H9 (cell line): Measurements from ENCODE around the gene THRB. TPM values are rescaled to one million over a fixed set of nuclear protein-coding genes. Genes with fewer than 3 reads are reported as not detected.

Experiments
- DNase-seq: peaks from one replicate; pipeline ENCODE4 v3.0.0-alpha.2; 2017
- H2AFZ ChIP-seq: one replicate; pipeline ENCODE4 v1.6.1; 2013; ENCODE audit warnings: mild to moderate bottlenecking, low read length, control low read depth, moderate library complexity
- H2AK5ac ChIP-seq: 2 replicates; pipeline ENCODE4 v1.6.1; 2013; ENCODE audit warnings: low read length, control low read depth, mixed read lengths; ENCODE audit not compliant: insufficient read length
- H2BK120ac ChIP-seq: one replicate; pipeline ENCODE4 v1.6.1; 2013; ENCODE audit warnings: low read depth, mild to moderate bottlenecking, low read length, control low read depth, inconsistent platforms; ENCODE audit not compliant: poor library complexity, severe bottlenecking
- H2BK12ac ChIP-seq: 2 replicates; pipeline ENCODE4 v1.6.1; 2013; ENCODE audit warnings: low read length, control low read depth, mixed read lengths, low read depth; ENCODE audit not compliant: insufficient read length
- H2BK15ac ChIP-seq: 2 replicates; pipeline ENCODE4 v1.6.1; 2013; ENCODE audit warnings: low read depth, low read length, control low read depth
- H2BK20ac ChIP-seq: one replicate; pipeline ENCODE4 v1.6.1; 2013; ENCODE audit warnings: low read depth, mild to moderate bottlenecking, low read length, control low read depth, inconsistent platforms; ENCODE audit not compliant: poor library complexity, severe bottlenecking
- H2BK5ac ChIP-seq: 2 replicates; pipeline ENCODE4 v1.6.1; 2013; ENCODE audit warnings: low read length, control low read depth, mixed read lengths; ENCODE audit not compliant: insufficient read length
- H3K14ac ChIP-seq: 2 replicates; pipeline ENCODE4 v1.6.1; 2013; ENCODE audit warnings: low read length, control low read depth; ENCODE audit not compliant: insufficient read depth
- H3K18ac ChIP-seq: 2 replicates; pipeline ENCODE4 v1.6.1; 2013; ENCODE audit warnings: low read depth, mild to moderate bottlenecking, mixed read lengths, low read length, control low read depth; ENCODE audit not compliant: insufficient read length
- H3K23ac ChIP-seq: 2 replicates; pipeline ENCODE4 v1.6.1; 2013; ENCODE audit warnings: low read length, control low read depth, mixed read lengths, low read depth; ENCODE audit not compliant: insufficient read length
- H3K23me2 ChIP-seq: 2 replicates; pipeline ENCODE4 v1.6.1; 2013; ENCODE audit warnings: low read depth, mild to moderate bottlenecking, mixed read lengths, low read length, control low read depth; ENCODE audit not compliant: insufficient read length, poor library complexity, severe bottlenecking
- H3K27ac ChIP-seq: 2 replicates; pipeline ENCODE4 v1.5.1; 2013; ENCODE audit warnings: low read length, control low read depth, mixed read lengths, low read depth; ENCODE audit not compliant: insufficient read length
- H3K27me3 ChIP-seq: 2 replicates; pipeline ENCODE4 v1.6.1; 2013; ENCODE audit warnings: low read length, control low read depth, inconsistent platforms; ENCODE audit not compliant: insufficient read depth
- H3K4ac ChIP-seq: 2 replicates; pipeline ENCODE4 v1.6.1; 2013; ENCODE audit warnings: low read depth, mild to moderate bottlenecking, control low read depth, inconsistent platforms, low read length, moderate library complexity
- H3K4me1 ChIP-seq: 2 replicates; pipeline ENCODE4 v1.6.1; 2013; ENCODE audit warnings: low read length, control low read depth, inconsistent platforms; ENCODE audit not compliant: insufficient read depth
- H3K4me2 ChIP-seq: 2 replicates; pipeline ENCODE4 v1.6.1; 2013; ENCODE audit warnings: low read length, control low read depth, mixed read lengths; ENCODE audit not compliant: insufficient read length, insufficient read depth
- H3K56ac ChIP-seq: 2 replicates; pipeline ENCODE4 v1.6.1; 2013; ENCODE audit warnings: low read depth, mild to moderate bottlenecking, mixed read lengths, low read length, control low read depth; ENCODE audit not compliant: insufficient read length
- H3K79me1 ChIP-seq: 2 replicates; pipeline ENCODE4 v1.6.1; 2013; ENCODE audit warnings: low read depth, mild to moderate bottlenecking, moderate library complexity, low read length, control low read depth, inconsistent platforms; ENCODE audit not compliant: insufficient read depth, poor library complexity, severe bottlenecking
- H3K79me2 ChIP-seq: 2 replicates; pipeline ENCODE4 v1.6.1; 2013; ENCODE audit warnings: low read length, control low read depth, inconsistent platforms; ENCODE audit not compliant: insufficient read depth
- H3K9ac ChIP-seq: 2 replicates; pipeline ENCODE4 v1.6.1; 2013; ENCODE audit warnings: low read length, control low read depth, mixed read lengths; ENCODE audit not compliant: insufficient read length; ENCODE audit errors: extremely low read depth
- H3K9me3 ChIP-seq: one replicate; pipeline ENCODE4 v1.6.1; 2013; ENCODE audit warnings: low read depth, low read length, inconsistent platforms; ENCODE audit not compliant: control insufficient read depth
- H3T11ph ChIP-seq: one replicate; pipeline ENCODE4 v1.6.1; 2013; ENCODE audit warnings: mild to moderate bottlenecking, low read length, control low read depth, inconsistent platforms
- H4K20me1 ChIP-seq: one replicate; pipeline ENCODE4 v1.6.1; 2013; ENCODE audit not compliant: control insufficient read depth, insufficient read length, insufficient read depth
- H4K5ac ChIP-seq: 2 replicates; pipeline ENCODE4 v1.6.1; 2013; ENCODE audit warnings: low read depth, mild to moderate bottlenecking, mixed read lengths, low read length, control low read depth; ENCODE audit not compliant: insufficient read length
- H4K8ac ChIP-seq: replicated peaks from 2 replicates; pipeline ENCODE4 v1.6.1; 2013; ENCODE audit warnings: low read length, control low read depth, mixed read lengths, low read depth; ENCODE audit not compliant: insufficient read length
- H4K91ac ChIP-seq: 2 replicates; pipeline ENCODE4 v1.6.1; 2013; ENCODE audit warnings: low read depth, mild to moderate bottlenecking, moderate library complexity, mixed read lengths, low read length, control low read depth; ENCODE audit not compliant: insufficient read length
- H3K27ac Mint-ChIP-seq, 3 experiments: 2 replicates in 2 of 3; 3 replicates in 1 of 3; pipeline ENCODE4 v1.8.0; 2020 to 2021; ENCODE audit warnings: mixed read lengths in 3 of 3, mild to moderate bottlenecking in 1 of 3, moderate library complexity in 1 of 3
- H3K27me3 Mint-ChIP-seq: 2 replicates; pipeline ENCODE4 v1.8.0; 2021; ENCODE audit warnings: low read depth, mild to moderate bottlenecking, moderate library complexity, mixed read lengths
- H3K36me3 Mint-ChIP-seq, 3 experiments: 2 replicates in 2 of 3; 3 replicates in 1 of 3; pipeline ENCODE4 v1.8.0; 2020 to 2021; ENCODE audit warnings: low read depth in 3 of 3, mixed read lengths in 3 of 3; ENCODE audit not compliant: insufficient read depth in 1 of 3
- H3K4me1 Mint-ChIP-seq, 2 experiments: 2 replicates each; pipeline ENCODE4 v1.8.0; 2020; ENCODE audit warnings: mixed read lengths in 2 of 2
- H3K4me3 Mint-ChIP-seq, 2 experiments: 2 replicates in 1 of 2; 3 replicates in 1 of 2; pipeline ENCODE4 v1.8.0; 2020 to 2021; ENCODE audit warnings: mild to moderate bottlenecking in 2 of 2, mixed read lengths in 2 of 2, moderate library complexity in 1 of 2
- H3K9me3 Mint-ChIP-seq, 2 experiments: 2 replicates in 1 of 2; 3 replicates in 1 of 2; pipeline ENCODE4 v1.8.0; 2020; ENCODE audit warnings: mild to moderate bottlenecking in 2 of 2, mixed read lengths in 2 of 2, moderate library complexity in 1 of 2
- CTCF ChIP-seq: fragments of 200-600 bp; sonication (generic); conservative IDR thresholded peaks from 3 replicates; pipeline ENCODE4 v1.8.0; 2021; ENCODE audit warnings: antibody characterized with exemption, mild to moderate bottlenecking
- total RNA-seq: library from RNA; stranded (reverse); gene quantifications from 2 replicates; pipeline ENCODE4 v1.2.1, GENCODE V29; 2021

Gene THRB
- total RNA-seq, 1 experiment from 2014 or later = 8.6 TPM

- H3K36me3 Mint-ChIP-seq = peaks cover 0 to 12% (median 5%) of the 10 kb centered on the region in 3 experiments; a peak in 3 of 7 replicates
These were observed 14.2 kb downstream of the THRB start for GRCh38 chr3:24480497-24480896.

More at GRCh38 chr3:24480497-24480896, 14.2 kb downstream of the THRB start:
- no peak overlapping the region for H2AK5ac ChIP-seq
- no peak overlapping the region for H3K23ac ChIP-seq
- H4K5ac ChIP-seq = no peak overlapping the region
- no peak overlapping the region for H3K27ac Mint-ChIP-seq
- no peaks in the 10 kb centered on the region for H3K9me3 ChIP-seq
- no peak overlapping the region for H2BK120ac ChIP-seq
- H3K9me3 Mint-ChIP-seq = no peaks in the 10 kb centered on the region
- no peak overlapping the region for H3K4ac ChIP-seq
- no peaks in the 10 kb centered on the region for H3K79me1 ChIP-seq
- no peak overlapping the region for H3K18ac ChIP-seq
- peaks cover 41 to 49% of the 10 kb centered on the region in 2 experiments for H3K4me1 Mint-ChIP-seq
- no peaks in the 10 kb centered on the region for H3K23me2 ChIP-seq
- H3K56ac ChIP-seq = no peak overlapping the region
- H3K4me2 ChIP-seq = no peak overlapping the region
- DNase-seq = no peak
- H3K27ac ChIP-seq = no peak overlapping the region
- H2AFZ ChIP-seq = no peak overlapping the region
- H2BK5ac ChIP-seq = no peak overlapping the region
- H3K4me3 Mint-ChIP-seq = no peak overlapping the region
- H3T11ph ChIP-seq = no peak overlapping the region
- no peak overlapping the region for H3K9ac ChIP-seq
- H3K27me3 ChIP-seq = no peaks in the 10 kb centered on the region; the same call in 1 of the 2 replicates
- no peak overlapping the region for H2BK15ac ChIP-seq
- no peak overlapping the region for H4K91ac ChIP-seq
- H2BK20ac ChIP-seq = no peak overlapping the region
- no peak overlapping the region for H4K8ac ChIP-seq
- no peaks in the 10 kb centered on the region for H3K79me2 ChIP-seq
- no peaks in the 10 kb centered on the region for H4K20me1 ChIP-seq
- peaks cover 3% of the 10 kb centered on the region; the same call in 1 of the 2 replicates for H3K4me1 ChIP-seq
- H2BK12ac ChIP-seq = no peak overlapping the region
- peaks cover 14% of the 10 kb centered on the region for H3K27me3 Mint-ChIP-seq
- TF ChIP-seq CTCF = no peak
- H3K14ac ChIP-seq = no peak overlapping the region
